Prostate gland (tissue), 2 donors: ENCODE results near the gene IL20RB. TPM values are rescaled to one million over a fixed set of nuclear protein-coding genes. Genes with fewer than 3 reads are reported as not detected.

Experiments used
- DNase-seq: peaks from one replicate; pipeline ENCODE4 v3.0.0-alpha.2; 2019; ENCODE audit warnings: low spot score
- H3K27ac ChIP-seq, 2 donors: fragments of 200-600 bp; sonication (generic); 2 replicates each; pipeline ENCODE4 v1.5.1; 2017 to 2019
- H3K27me3 ChIP-seq: fragments of 200-600 bp; sonication (generic); replicated peaks from 2 replicates; pipeline ENCODE4 v1.5.1; 2019; ENCODE audit not compliant: insufficient read depth
- H3K36me3 ChIP-seq, 2 donors: fragments of 200-600 bp; sonication (generic); 1 replicate in 1 of 2; 2 replicates in 1 of 2; pipeline versions ENCODE4 v1.5.1 to v1.8.1; 2017 to 2019
- H3K4me1 ChIP-seq: fragments of 200-600 bp; sonication (generic); replicated peaks from 2 replicates; pipeline ENCODE4 v1.5.1; 2019
- H3K4me3 ChIP-seq, 2 donors: fragments of 200-600 bp; sonication (generic); 2 replicates each; pipeline ENCODE4 v1.5.1; 2017 to 2019
- H3K9me3 ChIP-seq: fragments of 200-600 bp; sonication (generic); 2 replicates; pipeline ENCODE4 v1.5.1; 2017
- POLR2A ChIP-seq: fragments of 450-650 bp; IDR thresholded peaks from one replicate; pipeline ENCODE4 v1.6.1; 2016; ENCODE audit warnings: antibody characterized with exemption, mild to moderate bottlenecking
- POLR2AphosphoS5 ChIP-seq: sonication (generic); formaldehyde crosslinking; IDR thresholded peaks from one replicate; pipeline ENCODE4 v1.6.1; 2017; ENCODE audit warnings: antibody characterized with exemption
- WGBS: methylation state at CpG from one replicate; pipeline ENCODE4 v1.1.5; 2018; 5-methylcytosine and 5-hydroxymethylcytosine counted together
- intact Hi-C: fragments of 100-400 bp; cut with DNase I; formaldehyde crosslinking; loops from one replicate; pipeline ENCODE4 v1.14.2; 2022
- total RNA-seq, 2 donors: library from RNA; depleted of rRNA; stranded (reverse); fragments of >200 nt; gene quantifications; one replicate each; pipeline ENCODE4 v1.1.0, GENCODE V29; 2016
- TF ChIP-seq, protein P1 (sequence below), 4 experiments: fragments of 200-600 bp in 2 of 4; fragments of 450-650 bp in 2 of 4; sonication (generic) in 2 of 4; IDR thresholded peaks; 1 replicate in 3 of 4; 2 replicates in 1 of 4; pipeline ENCODE4 v1.5.1; 2016 to 2019; ENCODE audit warnings: antibody characterized with exemption in 4 of 4, mild to moderate bottlenecking in 2 of 4, moderate library complexity in 2 of 4

The IL20RB gene
- total RNA-seq, 2 donors from 2014 or later = 0.14 to 2.5 TPM

- Histone ChIP-seq H3K4me1 (no peaks in the 10 kb centered on the region), H3K9me3 (no peaks in the 10 kb centered on the region), H3K27me3 (no peaks in the 10 kb centered on the region), H3K36me3 (no peaks in the 10 kb centered on the region), H3K27ac (no peak overlapping the region), H3K4me3 (no peak overlapping the region)
- WGBS = 93% methylated on average over 3 of the region's 3 CpGs
- no peak for DNase-seq
- intact Hi-C loops = no loop called here
- TF ChIP-seq POLR2A (no peak), POLR2AphosphoS5 (no peak)
- TF ChIP-seq, protein P1, sequence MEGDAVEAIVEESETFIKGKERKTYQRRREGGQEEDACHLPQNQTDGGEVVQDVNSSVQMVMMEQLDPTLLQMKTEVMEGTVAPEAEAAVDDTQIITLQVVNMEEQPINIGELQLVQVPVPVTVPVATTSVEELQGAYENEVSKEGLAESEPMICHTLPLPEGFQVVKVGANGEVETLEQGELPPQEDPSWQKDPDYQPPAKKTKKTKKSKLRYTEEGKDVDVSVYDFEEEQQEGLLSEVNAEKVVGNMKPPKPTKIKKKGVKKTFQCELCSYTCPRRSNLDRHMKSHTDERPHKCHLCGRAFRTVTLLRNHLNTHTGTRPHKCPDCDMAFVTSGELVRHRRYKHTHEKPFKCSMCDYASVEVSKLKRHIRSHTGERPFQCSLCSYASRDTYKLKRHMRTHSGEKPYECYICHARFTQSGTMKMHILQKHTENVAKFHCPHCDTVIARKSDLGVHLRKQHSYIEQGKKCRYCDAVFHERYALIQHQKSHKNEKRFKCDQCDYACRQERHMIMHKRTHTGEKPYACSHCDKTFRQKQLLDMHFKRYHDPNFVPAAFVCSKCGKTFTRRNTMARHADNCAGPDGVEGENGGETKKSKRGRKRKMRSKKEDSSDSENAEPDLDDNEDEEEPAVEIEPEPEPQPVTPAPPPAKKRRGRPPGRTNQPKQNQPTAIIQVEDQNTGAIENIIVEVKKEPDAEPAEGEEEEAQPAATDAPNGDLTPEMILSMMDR (IDR thresholded peaks at IDR 0.05) = no peak
Observed at GRCh38 chr3:136914739-136915138, 43.0 kb upstream of the IL20RB start.

DNA sequence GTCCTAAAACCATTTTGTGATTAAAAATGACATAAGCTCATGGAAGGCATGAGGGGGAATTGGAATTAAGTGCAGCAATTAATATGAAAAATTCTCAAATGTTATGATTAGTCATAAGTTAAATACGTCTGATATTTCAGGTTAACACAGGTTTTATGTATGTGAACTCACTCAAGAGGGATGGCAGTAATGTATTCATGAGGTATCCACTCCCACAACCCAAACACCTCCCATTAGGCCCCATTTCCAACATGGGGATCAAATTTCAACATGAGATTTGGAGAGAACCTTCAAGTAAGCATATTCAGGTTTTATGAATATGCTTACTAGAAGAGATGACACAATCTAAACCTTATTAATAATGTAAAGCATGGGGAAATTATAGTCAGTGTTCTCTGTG is 41.6 kb upstream of the IL20RB start:
- intact Hi-C loops = no loop called here

DNA sequence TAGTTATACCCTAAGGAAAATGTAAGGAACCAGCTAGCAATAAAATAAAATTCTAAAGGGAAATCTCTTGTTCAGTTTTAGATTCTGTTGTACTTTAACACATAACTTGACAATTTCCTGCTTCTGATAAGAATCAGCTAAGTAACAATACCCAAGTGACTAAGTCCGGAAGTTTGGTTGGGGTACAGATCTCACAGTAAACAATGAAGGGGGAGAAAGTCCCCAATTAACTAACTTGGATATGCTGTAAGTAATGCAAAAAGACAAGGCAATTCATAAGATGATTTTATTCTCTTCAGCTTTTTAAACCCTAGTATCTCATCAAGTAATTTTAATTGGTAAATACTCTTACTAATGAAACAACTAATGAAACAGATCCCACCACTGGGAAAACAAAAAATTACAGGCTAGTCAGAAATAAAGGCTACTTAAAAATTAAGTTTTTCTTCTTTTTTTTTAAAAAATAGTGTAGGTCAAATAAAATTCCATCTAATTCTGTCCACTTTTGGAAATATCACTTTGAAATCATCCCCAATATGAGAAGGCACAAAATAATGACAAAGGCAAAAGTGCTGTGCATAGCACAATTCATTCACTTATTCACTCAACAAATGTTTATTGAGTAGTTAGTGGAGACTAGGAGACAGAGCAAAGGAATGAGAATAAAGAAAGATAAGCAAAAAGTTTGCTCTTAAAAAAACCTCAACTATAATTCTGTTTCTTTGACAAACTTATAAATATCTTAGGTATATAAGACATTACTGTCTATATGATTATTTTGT is 37.8 kb upstream of the IL20RB start:
- intact Hi-C loops = no loop called here
- 23% methylated on average over 1 of the region's 1 CpG for WGBS
- Histone ChIP-seq H3K27ac (no peak overlapping the region), H3K4me3 (no peak overlapping the region), H3K9me3 (no peaks in the 10 kb centered on the region), H3K4me1 (no peaks in the 10 kb centered on the region), H3K36me3 (no peaks in the 10 kb centered on the region), H3K27me3 (no peaks in the 10 kb centered on the region)
- TF ChIP-seq POLR2AphosphoS5 (no peak), POLR2A (no peak)
- TF ChIP-seq, protein P1 (IDR thresholded peaks at IDR 0.05) = no peak
- no peak for DNase-seq

More for the DNA sequence above, 41.6 kb upstream of the IL20RB start:
- Histone ChIP-seq H3K9me3 (no peaks in the 10 kb centered on the region), H3K36me3 (no peaks in the 10 kb centered on the region), H3K4me1 (no peaks in the 10 kb centered on the region), H3K4me3 (no peak overlapping the region), H3K27ac (no peak overlapping the region), H3K27me3 (no peaks in the 10 kb centered on the region)
- TF ChIP-seq POLR2AphosphoS5 (no peak), POLR2A (no peak)
- TF ChIP-seq, protein P1 (IDR thresholded peaks at IDR 0.05) = no peak
- no peak for DNase-seq
- WGBS = 90% methylated on average over 1 of the region's 1 CpG

DNA sequence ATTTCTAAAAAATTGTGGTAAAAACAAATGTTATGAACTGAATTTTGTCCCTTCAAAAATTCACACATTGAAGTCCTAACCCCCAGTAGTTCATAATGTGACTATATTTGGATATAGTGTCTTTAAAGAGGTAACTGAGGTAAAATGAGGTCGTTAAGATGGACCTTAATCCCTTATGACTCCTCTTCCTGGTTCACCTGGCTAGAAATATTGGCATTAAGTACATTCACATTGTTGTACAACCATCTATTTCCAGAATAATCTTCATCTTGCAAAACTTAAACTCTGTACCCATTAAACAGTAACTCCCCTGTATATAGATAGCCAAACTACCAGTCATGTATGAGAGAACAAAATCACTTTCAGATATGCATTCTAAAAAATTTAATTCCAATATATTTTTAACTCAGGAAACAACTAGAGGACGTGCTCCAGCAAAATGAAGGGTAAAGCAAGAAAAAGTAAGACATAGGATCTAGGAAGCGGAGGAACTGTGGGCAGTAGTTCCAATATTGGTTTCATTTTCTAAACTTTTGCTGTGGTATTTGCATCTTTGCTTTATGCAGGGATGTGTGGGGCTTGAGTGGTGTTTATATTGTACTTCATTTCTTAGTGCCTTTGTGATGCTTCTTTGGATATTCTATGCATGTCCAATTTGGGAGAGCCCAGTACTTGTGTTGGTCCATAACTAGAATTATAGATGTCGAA is 36.7 kb upstream of the IL20RB start:
- TF ChIP-seq POLR2A (no peak), POLR2AphosphoS5 (no peak)
- TF ChIP-seq, protein P1 (IDR thresholded peaks at IDR 0.05) = no peak
- no peaks in the 10 kb centered on the region for H3K27me3 ChIP-seq
- no peaks in the 10 kb centered on the region for H3K36me3 ChIP-seq
- no peaks in the 10 kb centered on the region for H3K9me3 ChIP-seq
- H3K4me1 ChIP-seq = no peaks in the 10 kb centered on the region
- intact Hi-C loops = no loop called here
- DNase-seq = no peak
- no peak overlapping the region for H3K4me3 ChIP-seq
- 94% methylated on average over 4 of the region's 4 CpGs for WGBS
- no peak overlapping the region for H3K27ac ChIP-seq
